Amygdala (tissue), 56 donors: ENCODE results near the gene MACROD2.

Experiments
- DNase-seq, 56 donors: peaks; one replicate each; lab custom pipeline; 2025; lab: John Stamatoyannopoulos, UW

The MACROD2 gene

GRCh38 chr20:15253431-15253830, 1258.1 kb downstream of the MACROD2 start:
- DNase-seq = no peak

- no peak for DNase-seq
Observed at GRCh38 chr20:15256676-15257568, 1261.6 kb downstream of the MACROD2 start.

GRCh38 chr20:15257569-15257870, 1262.2 kb downstream of the MACROD2 start:
- DNase-seq = no peak

GRCh38 chr20:15265581-15266309, 1270.4 kb downstream of the MACROD2 start:
- DNase-seq = no peak

GRCh38 chr20:15267935-15268334, 1272.6 kb downstream of the MACROD2 start:
- no peak for DNase-seq

GRCh38 chr20:15278041-15278440, 1282.7 kb downstream of the MACROD2 start:
- no peak for DNase-seq

- no peak for DNase-seq
Observed at GRCh38 chr20:15287329-15287728, 1292.0 kb downstream of the MACROD2 start.

GRCh38 chr20:15288106-15288505, 1292.8 kb downstream of the MACROD2 start:
- peak in 3 of 56 donors; percentile 1 to 10 (median 4) for DNase-seq

GRCh38 chr20:15289337-15289736, 1294.0 kb downstream of the MACROD2 start:
- no peak for DNase-seq

- no peak for DNase-seq
Observed at GRCh38 chr20:15292405-15292804, 1297.1 kb downstream of the MACROD2 start.

GRCh38 chr20:15296422-15296821, 1301.1 kb downstream of the MACROD2 start:
- no peak for DNase-seq

- no peak for DNase-seq
Observed at GRCh38 chr20:15297059-15297875, 1302.0 kb downstream of the MACROD2 start.

GRCh38 chr20:15302075-15302474, 1306.8 kb downstream of the MACROD2 start:
- no peak for DNase-seq

GRCh38 chr20:15310361-15310760, 1315.0 kb downstream of the MACROD2 start:
- no peak for DNase-seq

- no peak for DNase-seq
Observed at GRCh38 chr20:15316556-15316955, 1321.2 kb downstream of the MACROD2 start.

- DNase-seq = no peak
Observed at GRCh38 chr20:15317546-15318232, 1322.4 kb downstream of the MACROD2 start.

GRCh38 chr20:15318682-15319081, 1323.4 kb downstream of the MACROD2 start:
- no peak for DNase-seq

- DNase-seq = no peak
Observed at GRCh38 chr20:15319439-15319838, 1324.1 kb downstream of the MACROD2 start.

- DNase-seq = no peak
Observed at GRCh38 chr20:15320941-15321340, 1325.6 kb downstream of the MACROD2 start.

GRCh38 chr20:15327123-15327522, 1331.8 kb downstream of the MACROD2 start:
- DNase-seq = no peak
